H1 (cell line): ENCODE measurements around the gene GLYR1. TPM values are rescaled to one million over a fixed set of nuclear protein-coding genes. Genes with fewer than 3 reads are reported as not detected.

ENCODE experiments used
- CTCF ChIA-PET: fragments of 300-600 bp; sonication (Branson Sonifier 250); formaldehyde crosslinking; loops from one replicate; lab custom pipeline; 2021; ENCODE audit not compliant: partially characterized antibody; lab: Charles Lee
- POLR2A ChIA-PET: fragments of 300-600 bp; sonication (Branson Sonifier 250); formaldehyde crosslinking; loops from one replicate; lab custom pipeline; 2021; ENCODE audit warnings: inconsistent platforms; ENCODE audit not compliant: partially characterized antibody; lab: Charles Lee
- DNase-seq, 2 experiments: peaks; one replicate each; pipeline versions ENCODE4 v3.0.0 to v3.0.0-alpha.2; 2010 to 2022; ENCODE audit warnings: low spot score in 2 of 2, low read depth in 1 of 2, mixed read lengths in 1 of 2
- FAIRE-seq: peaks from 2 replicates; lab custom pipeline; 2011; peaks lifted over from hg19 to GRCh38; lab: Jason Lieb, UNC
- H2AFZ ChIP-seq: 2 replicates; pipeline ENCODE4 v1.8.1; 2012; ENCODE audit warnings: low read length, inconsistent platforms
- H2AK5ac ChIP-seq: 2 replicates; pipeline ENCODE4 v1.6.1; 2013; ENCODE audit warnings: low read depth, low read length
- H2BK120ac ChIP-seq: replicated peaks from 2 replicates; pipeline ENCODE3; 2013; ENCODE audit warnings: low read depth, low read length, inconsistent platforms
- H2BK12ac ChIP-seq: 2 replicates; pipeline ENCODE4 v1.6.1; 2013; ENCODE audit warnings: low read depth, low read length
- H2BK15ac ChIP-seq: 2 replicates; pipeline ENCODE4 v1.6.1; 2013; ENCODE audit warnings: low read length
- H2BK20ac ChIP-seq: 2 replicates; pipeline ENCODE4 v1.6.1; 2013; ENCODE audit warnings: low read length
- H2BK5ac ChIP-seq: 2 replicates; pipeline ENCODE4 v1.6.1; 2013; ENCODE audit warnings: low read depth, low read length
- H3K14ac ChIP-seq: 2 replicates; pipeline ENCODE4 v1.6.1; 2013; ENCODE audit warnings: inconsistent platforms; ENCODE audit not compliant: insufficient read length
- H3K18ac ChIP-seq: 2 replicates; pipeline ENCODE4 v1.6.1; 2013; ENCODE audit warnings: low read length; ENCODE audit errors: extremely low read depth
- H3K23ac ChIP-seq: 2 replicates; pipeline ENCODE4 v1.6.1; 2013; ENCODE audit warnings: inconsistent platforms; ENCODE audit not compliant: insufficient read length
- H3K23me2 ChIP-seq: 2 replicates; pipeline ENCODE4 v1.6.1; 2013; ENCODE audit warnings: low read depth, low read length
- H3K27ac ChIP-seq: 2 replicates; pipeline ENCODE4 v1.6.1; 2011; ENCODE audit warnings: low read depth, low read length, inconsistent platforms
- H3K27me3 ChIP-seq, 4 experiments: replicated peaks in 1 of 4; 1 replicate in 1 of 4; 2 replicates in 3 of 4; pipeline versions ENCODE4 v1.6.1 to v1.8.1; 2011 to 2013; ENCODE audit warnings: low read length in 3 of 4, mild to moderate bottlenecking in 3 of 4, inconsistent platforms in 2 of 4, mixed read lengths in 2 of 4, moderate library complexity in 1 of 4; ENCODE audit not compliant: control insufficient read depth in 3 of 4, insufficient read depth in 3 of 4; ENCODE audit errors: extremely low read depth in 1 of 4
- H3K36me3 ChIP-seq, 4 experiments: 2 replicates each; pipeline versions ENCODE4 v1.6.1 to v1.8.1; 2011 to 2013; ENCODE audit warnings: mild to moderate bottlenecking in 4 of 4, low read length in 3 of 4, moderate library complexity in 2 of 4, control low read depth in 1 of 4, inconsistent platforms in 1 of 4; ENCODE audit not compliant: insufficient read depth in 4 of 4, control insufficient read depth in 2 of 4
- H3K4ac ChIP-seq: replicated peaks from 2 replicates; pipeline ENCODE3; 2013; ENCODE audit warnings: low read length, low read depth, mixed read lengths, inconsistent platforms; ENCODE audit not compliant: insufficient read length
- H3K4me1 ChIP-seq, 4 experiments: replicated peaks in 1 of 4; 1 replicate in 1 of 4; 2 replicates in 3 of 4; pipeline versions ENCODE4 v1.6.1 to v1.8.1; 2011 to 2013; ENCODE audit warnings: low read length in 3 of 4, inconsistent platforms in 2 of 4, mixed read lengths in 1 of 4; ENCODE audit not compliant: insufficient read depth in 4 of 4, control insufficient read depth in 3 of 4
- H3K4me2 ChIP-seq, 2 experiments: 2 replicates each; pipeline versions ENCODE4 v1.6.1 to v1.8.1; 2011 to 2013; ENCODE audit warnings: low read depth in 2 of 2, low read length in 2 of 2, control low read depth in 1 of 2, inconsistent platforms in 1 of 2, mild to moderate bottlenecking in 1 of 2; ENCODE audit not compliant: insufficient read depth in 1 of 2
- H3K4me3 ChIP-seq, 4 experiments: fragments of 200-600, 300-600 bp in 1 of 4; sonication (generic), shearing (Covaris generic), sonication (Bioruptor Twin) in 1 of 4; 2 replicates each; pipeline versions ENCODE4 v1.5.1 to v1.8.1; 2011 to 2016; ENCODE audit warnings: low read length in 4 of 4, low read depth in 3 of 4, control low read depth in 2 of 4, inconsistent platforms in 2 of 4, mild to moderate bottlenecking in 2 of 4, mixed read lengths in 1 of 4, moderate library complexity in 1 of 4; ENCODE audit not compliant: insufficient read depth in 2 of 4; ENCODE audit errors: extremely low read depth in 1 of 4
- H3K56ac ChIP-seq: replicated peaks from 2 replicates; pipeline ENCODE3; 2013; ENCODE audit warnings: low read depth, mild to moderate bottlenecking, mixed read lengths, low read length, inconsistent platforms; ENCODE audit not compliant: insufficient read length
- H3K79me1 ChIP-seq: 2 replicates; pipeline ENCODE4 v1.6.1; 2013; ENCODE audit warnings: low read depth, low read length, control low read depth
- H3K79me2 ChIP-seq, 2 experiments: 2 replicates each; pipeline versions ENCODE4 v1.6.1 to v1.8.1; 2012 to 2013; ENCODE audit warnings: low read length in 2 of 2, mild to moderate bottlenecking in 2 of 2, inconsistent platforms in 1 of 2; ENCODE audit not compliant: insufficient read depth in 2 of 2, control insufficient read depth in 1 of 2
- H3K9ac ChIP-seq, 4 experiments: replicated peaks in 1 of 4; 1 replicate in 1 of 4; 2 replicates in 3 of 4; pipeline versions ENCODE4 v1.6.1 to v1.8.1; 2011 to 2013; ENCODE audit warnings: low read depth in 3 of 4, low read length in 3 of 4, control low read depth in 2 of 4, mild to moderate bottlenecking in 2 of 4, moderate library complexity in 2 of 4, inconsistent platforms in 1 of 4; ENCODE audit errors: extremely low read depth in 1 of 4
- H3K9me3 ChIP-seq, 2 experiments: 2 replicates each; pipeline versions ENCODE4 v1.6.1 to v1.8.1; 2012 to 2013; ENCODE audit warnings: mild to moderate bottlenecking in 2 of 2, moderate library complexity in 2 of 2, control low read depth in 1 of 2, inconsistent platforms in 1 of 2, low read depth in 1 of 2, low read length in 1 of 2, mixed read lengths in 1 of 2; ENCODE audit not compliant: insufficient read depth in 2 of 2
- H4K20me1 ChIP-seq, 2 experiments: replicated peaks in 1 of 2; 2 replicates each; pipeline versions ENCODE3 to v1.8.1; 2011 to 2013; ENCODE audit warnings: inconsistent platforms in 2 of 2, low read length in 2 of 2, mild to moderate bottlenecking in 1 of 2; ENCODE audit not compliant: insufficient read depth in 2 of 2, control insufficient read depth in 1 of 2
- H4K5ac ChIP-seq: 2 replicates; pipeline ENCODE4 v1.6.1; 2013; ENCODE audit warnings: low read length, low read depth, mixed read lengths, inconsistent platforms; ENCODE audit not compliant: insufficient read length
- H4K8ac ChIP-seq: 2 replicates; pipeline ENCODE4 v1.8.0; 2013; ENCODE audit warnings: mild to moderate bottlenecking, moderate library complexity, low read length, inconsistent platforms; ENCODE audit not compliant: insufficient read depth; ENCODE audit errors: extremely low read depth
- H4K91ac ChIP-seq: replicated peaks from 2 replicates; pipeline ENCODE3; 2013; ENCODE audit warnings: low read length, mixed read lengths, inconsistent platforms; ENCODE audit not compliant: insufficient read length
- ATF3 ChIP-seq: IDR thresholded peaks from 2 replicates; pipeline ENCODE4 v1.6.1; 2011; ENCODE audit warnings: low read depth, mild to moderate bottlenecking, low read length; ENCODE audit not compliant: insufficient read depth
- BACH1 ChIP-seq: IDR thresholded peaks from 2 replicates; pipeline ENCODE4 v1.6.1; 2012; ENCODE audit warnings: low read length, improper control_type of control experiment
- BRCA1 ChIP-seq: IDR thresholded peaks from 2 replicates; pipeline ENCODE4 v1.6.1; 2012; ENCODE audit warnings: low read depth, low read length, improper control_type of control experiment
- CBX8 ChIP-seq: fragments of 300-800, 300-1000 bp; sonication (generic); IDR thresholded peaks from 2 replicates; pipeline ENCODE4 v1.7.1; 2016; ENCODE audit warnings: low read depth, low read length, borderline replicate concordance
- CTCF ChIP-seq, 3 experiments: IDR thresholded peaks; 1 replicate in 2 of 3; 2 replicates in 1 of 3; pipeline versions ENCODE4 v1.5.1 to v1.6.1; 2011; ENCODE audit warnings: low read length in 3 of 3, mild to moderate bottlenecking in 3 of 3, inconsistent platforms in 2 of 3, low read depth in 1 of 3, moderate library complexity in 1 of 3; ENCODE audit not compliant: insufficient read depth in 1 of 3; ENCODE audit errors: control extremely low read depth in 1 of 3
- EP300 ChIP-seq, 2 experiments: IDR thresholded peaks; 1 replicate in 1 of 2; 2 replicates in 1 of 2; pipeline ENCODE4 v1.6.1; 2011 to 2012; ENCODE audit warnings: low read depth in 2 of 2, low read length in 2 of 2, mild to moderate bottlenecking in 2 of 2, borderline replicate concordance in 1 of 2, inconsistent platforms in 1 of 2, moderate library complexity in 1 of 2
- SP4 ChIP-seq: IDR thresholded peaks from 2 replicates; pipeline ENCODE4 v1.6.1; 2012; ENCODE audit warnings: low read length, inconsistent platforms
- TEAD4 ChIP-seq: IDR thresholded peaks from 2 replicates; pipeline ENCODE4 v1.6.1; 2012; ENCODE audit warnings: low read depth, low read length, inconsistent platforms, mixed read lengths
- USF2 ChIP-seq: IDR thresholded peaks from 2 replicates; pipeline ENCODE4 v1.6.1; 2011; ENCODE audit warnings: low read length, improper control_type of control experiment
- YY1 ChIP-seq: IDR thresholded peaks from 2 replicates; pipeline ENCODE4 v1.6.1; 2011; ENCODE audit warnings: low read depth, mild to moderate bottlenecking, low read length
- WGBS, 2 experiments: shearing (Covaris generic) in 1 of 2; methylation state at CpG; one replicate each; pipeline versions ENCODE4 v1.1.6 to v1.1.7; 2013 to 2015; ENCODE audit warnings: low lambda C conversion rate in 2 of 2, mixed read lengths in 2 of 2, inconsistent platforms in 1 of 2, low coverage in 1 of 2, missing lambda C conversion rate in 1 of 2; ENCODE audit not compliant: insufficient replicate concordance in 2 of 2, insufficient coverage in 1 of 2, insufficient read length in 1 of 2; ENCODE audit errors: extremely low coverage in 1 of 2, missing lambda C conversion rate in 1 of 2; 5-methylcytosine and 5-hydroxymethylcytosine counted together
- polyA plus RNA-seq, 7 experiments: library from polyadenylated mRNA; depleted of rRNA in 3 of 7; stranded (reverse) in 5 of 7; unstranded in 2 of 7; fragments of >200 nt in 5 of 7; fragments of 200-250 nt in 2 of 7; gene quantifications; 1 replicate in 5 of 7; 2 replicates in 1 of 7; 4 replicates in 1 of 7; pipeline versions ENCODE4 v1.2.1 to v1.2.3, GENCODE V29; 2011 to 2013; ENCODE audit warnings: missing spikeins in 2 of 7, mixed read lengths in 2 of 7
- total RNA-seq: library from RNA; stranded (reverse); fragmentation: NEBNext Ultra II Directional; extraction: Animal tissue kit (Norgen Biotek cat#: 25700); gene quantifications from 2 replicates; pipeline ENCODE4 v1.2.1, GENCODE V29; 2021

Gene GLYR1
- total and polyA plus RNA-seq, 2 of the 8 experiments (the other 6 are each of a cell fraction or from before 2014, with no cell fraction given) = 50.2 to 115 TPM

GRCh38 chr16:4850211-4850610 is 3.1 kb upstream of the GLYR1 start:
- H3K27ac ChIP-seq = no peak overlapping the region
- H3K4me2 ChIP-seq = no peak overlapping the region
- H3K79me1 ChIP-seq = peaks cover 10% of the 10 kb centered on the region
- peaks cover 3 to 11% (median 5%) of the 10 kb centered on the region in 4 experiments; a peak in 6 of 7 replicates for H3K4me1 ChIP-seq
- H2BK15ac ChIP-seq = no peak overlapping the region
- H4K20me1 ChIP-seq = peaks cover 15 to 24% of the 10 kb centered on the region in 2 experiments
- ChIA-PET POLR2A (no interaction called here), CTCF (interaction anchor here (0.8 kb wide), 1 partner anchor 12 kb away, joined by 3 read pairs; no protein-coding TSS in a partner anchor)
- no peak overlapping the region for H3K23ac ChIP-seq
- DNase-seq (no peak), FAIRE-seq (no peak)
- peak overlapping the region in 1 of 4 experiments; percentile 50; a peak in 1 of 7 replicates for H3K9ac ChIP-seq
- no peak overlapping the region for H2BK5ac ChIP-seq
- H3K79me2 ChIP-seq = peaks cover 21 to 70% of the 10 kb centered on the region in 2 experiments
- no peak overlapping the region for H2AK5ac ChIP-seq
- H3K9me3 ChIP-seq = no peaks in the 10 kb centered on the region
- H4K5ac ChIP-seq = no peak overlapping the region
- no peak overlapping the region for H2AFZ ChIP-seq
- WGBS, 2 experiments = 95% methylated on average over 3 of the region's 3 CpGs; no CpG with 5 or more reads in 1 of the 2 experiments
- H2BK120ac ChIP-seq = no peak overlapping the region
- H3K56ac ChIP-seq = no peak overlapping the region
- H2BK12ac ChIP-seq = no peak overlapping the region
- no peak overlapping the region for H2BK20ac ChIP-seq
- H3K27me3 ChIP-seq = no peaks in the 10 kb centered on the region
- no peak overlapping the region; a peak in 1 of 8 replicates for H3K4me3 ChIP-seq
- H3K18ac ChIP-seq = no peak overlapping the region
- H3K4ac ChIP-seq = no peak overlapping the region
- no peak overlapping the region for H4K8ac ChIP-seq
- peaks cover 9% of the 10 kb centered on the region for H3K23me2 ChIP-seq
- H4K91ac ChIP-seq = no peak overlapping the region
- no peak overlapping the region for H3K14ac ChIP-seq
- peaks cover 5 to 24% (median 12%) of the 10 kb centered on the region in 4 experiments; a peak in 5 of 8 replicates for H3K36me3 ChIP-seq
- TF ChIP-seq TEAD4 (no peak), EP300 (IDR thresholded peaks at IDR 0.05; ENCODE audit: borderline replicate concordance in 1 of 2, low read depth in 2 of 2, low read length in 2 of 2) (no peak), ATF3 (no peak), BACH1 (no peak), BRCA1 (no peak), YY1 (no peak), USF2 (no peak), SP4 (no peak), CTCF (IDR thresholded peaks at IDR 0.05; ENCODE audit: control extremely low read depth in 1 of 3, insufficient read depth in 1 of 3, low read depth in 1 of 3, low read length in 3 of 3) (no peak), CBX8 (no peak)
